Stimulated activated CD8-positive, alpha-beta memory T cell treated with anti-CD3 and anti-CD28 coated beads, Interleukin-12 subunit alpha, Interleukin-12 subunit beta, amount 100 ng/mL, for 1 hour (primary cell): ENCODE measurements around the gene ZNF581.

Source experiments
- DNase-seq: peaks from one replicate; pipeline ENCODE4 v3.0.0-alpha.2; 2020; ENCODE audit warnings: low read depth

Gene ZNF581

GRCh38 chr19:55666343-55667005 is 23.0 kb downstream of the ZNF581 start:
- DNase-seq: no peak

- DNase-seq: no peak
Observed at GRCh38 chr19:55667006-55667381, 23.5 kb downstream of the ZNF581 start.

- no peak for DNase-seq
Observed at GRCh38 chr19:55667511-55667910, 24.1 kb downstream of the ZNF581 start.

GRCh38 chr19:55667958-55668357 is 24.5 kb downstream of the ZNF581 start:
- DNase-seq: no peak

GRCh38 chr19:55668603-55669348 is 25.3 kb downstream of the ZNF581 start:
- DNase-seq: no peak

- DNase-seq: no peak
Observed at GRCh38 chr19:55669418-55670279, 26.2 kb downstream of the ZNF581 start.

GRCh38 chr19:55670280-55671053 is 27.0 kb downstream of the ZNF581 start:
- DNase-seq: no peak

GRCh38 chr19:55671054-55671378 is 27.6 kb downstream of the ZNF581 start:
- no peak for DNase-seq

GRCh38 chr19:55672418-55672817 is 29.0 kb downstream of the ZNF581 start:
- no peak for DNase-seq

GRCh38 chr19:55673465-55673864 is 30.0 kb downstream of the ZNF581 start:
- DNase-seq: no peak

- no peak for DNase-seq
Observed at GRCh38 chr19:55673889-55674288, 30.4 kb downstream of the ZNF581 start.

- DNase-seq: no peak
Observed at GRCh38 chr19:55674459-55674840, 31.0 kb downstream of the ZNF581 start.

GRCh38 chr19:55674841-55675660 is 31.6 kb downstream of the ZNF581 start, which contains the start of gene EPN1:
TSS of gene EPN1 (plus strand) at chr19:55675226. CDS start at chr19:55678628, 3,402 bp downstream.
- peak; percentile 97 for DNase-seq

GRCh38 chr19:55675661-55676354 is 32.4 kb downstream of the ZNF581 start:
- DNase-seq: no peak

- DNase-seq: no peak
Observed at GRCh38 chr19:55676383-55676782, 32.9 kb downstream of the ZNF581 start.

- no peak for DNase-seq
Observed at GRCh38 chr19:55676889-55677505, 33.5 kb downstream of the ZNF581 start.

GRCh38 chr19:55677572-55678028 is 34.2 kb downstream of the ZNF581 start:
- DNase-seq: no peak

GRCh38 chr19:55678121-55678671 is 34.7 kb downstream of the ZNF581 start:
- DNase-seq: no peak
